Measurements from ENCODE around the gene PCDHGC5.

DNA sequence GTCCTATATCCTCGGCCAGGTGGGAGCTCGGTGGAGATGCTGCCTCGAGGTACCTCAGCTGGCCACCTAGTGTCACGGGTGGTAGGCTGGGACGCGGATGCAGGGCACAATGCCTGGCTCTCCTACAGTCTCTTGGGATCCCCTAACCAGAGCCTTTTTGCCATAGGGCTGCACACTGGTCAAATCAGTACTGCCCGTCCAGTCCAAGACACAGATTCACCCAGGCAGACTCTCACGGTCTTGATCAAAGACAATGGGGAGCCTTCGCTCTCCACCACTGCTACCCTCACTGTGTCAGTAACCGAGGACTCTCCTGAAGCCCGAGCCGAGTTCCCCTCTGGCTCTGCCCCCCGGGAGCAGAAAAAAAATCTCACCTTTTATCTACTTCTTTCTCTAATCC is 11.1 kb upstream of the PCDHGC5 start:
- TF ChIP-seq, protein P1, sequence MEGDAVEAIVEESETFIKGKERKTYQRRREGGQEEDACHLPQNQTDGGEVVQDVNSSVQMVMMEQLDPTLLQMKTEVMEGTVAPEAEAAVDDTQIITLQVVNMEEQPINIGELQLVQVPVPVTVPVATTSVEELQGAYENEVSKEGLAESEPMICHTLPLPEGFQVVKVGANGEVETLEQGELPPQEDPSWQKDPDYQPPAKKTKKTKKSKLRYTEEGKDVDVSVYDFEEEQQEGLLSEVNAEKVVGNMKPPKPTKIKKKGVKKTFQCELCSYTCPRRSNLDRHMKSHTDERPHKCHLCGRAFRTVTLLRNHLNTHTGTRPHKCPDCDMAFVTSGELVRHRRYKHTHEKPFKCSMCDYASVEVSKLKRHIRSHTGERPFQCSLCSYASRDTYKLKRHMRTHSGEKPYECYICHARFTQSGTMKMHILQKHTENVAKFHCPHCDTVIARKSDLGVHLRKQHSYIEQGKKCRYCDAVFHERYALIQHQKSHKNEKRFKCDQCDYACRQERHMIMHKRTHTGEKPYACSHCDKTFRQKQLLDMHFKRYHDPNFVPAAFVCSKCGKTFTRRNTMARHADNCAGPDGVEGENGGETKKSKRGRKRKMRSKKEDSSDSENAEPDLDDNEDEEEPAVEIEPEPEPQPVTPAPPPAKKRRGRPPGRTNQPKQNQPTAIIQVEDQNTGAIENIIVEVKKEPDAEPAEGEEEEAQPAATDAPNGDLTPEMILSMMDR (IDR thresholded peaks at IDR 0.05): no peak
- no peak for TF ChIP-seq POLR2A (IDR thresholded peaks at IDR 0.05)
